NOMO-1 treated with dmso at 0.1 percent for 144 hours (cell line): ENCODE results near the gene UBE3C.
"Not testable (repeated sequence)": the region's sequence is repeated elsewhere in the genome, so short reads cannot be mapped to it uniquely, and the experiment has no call there.

ENCODE experiments used
- DNase-seq: peaks from one replicate; lab custom pipeline; 2025; ENCODE audit not compliant: unreplicated experiment; lab: John Stamatoyannopoulos, UW

The UBE3C gene

GRCh38 chr7:157234271-157234670, 95.5 kb downstream of the UBE3C start:
- DNase-seq, result no peak

DNA sequence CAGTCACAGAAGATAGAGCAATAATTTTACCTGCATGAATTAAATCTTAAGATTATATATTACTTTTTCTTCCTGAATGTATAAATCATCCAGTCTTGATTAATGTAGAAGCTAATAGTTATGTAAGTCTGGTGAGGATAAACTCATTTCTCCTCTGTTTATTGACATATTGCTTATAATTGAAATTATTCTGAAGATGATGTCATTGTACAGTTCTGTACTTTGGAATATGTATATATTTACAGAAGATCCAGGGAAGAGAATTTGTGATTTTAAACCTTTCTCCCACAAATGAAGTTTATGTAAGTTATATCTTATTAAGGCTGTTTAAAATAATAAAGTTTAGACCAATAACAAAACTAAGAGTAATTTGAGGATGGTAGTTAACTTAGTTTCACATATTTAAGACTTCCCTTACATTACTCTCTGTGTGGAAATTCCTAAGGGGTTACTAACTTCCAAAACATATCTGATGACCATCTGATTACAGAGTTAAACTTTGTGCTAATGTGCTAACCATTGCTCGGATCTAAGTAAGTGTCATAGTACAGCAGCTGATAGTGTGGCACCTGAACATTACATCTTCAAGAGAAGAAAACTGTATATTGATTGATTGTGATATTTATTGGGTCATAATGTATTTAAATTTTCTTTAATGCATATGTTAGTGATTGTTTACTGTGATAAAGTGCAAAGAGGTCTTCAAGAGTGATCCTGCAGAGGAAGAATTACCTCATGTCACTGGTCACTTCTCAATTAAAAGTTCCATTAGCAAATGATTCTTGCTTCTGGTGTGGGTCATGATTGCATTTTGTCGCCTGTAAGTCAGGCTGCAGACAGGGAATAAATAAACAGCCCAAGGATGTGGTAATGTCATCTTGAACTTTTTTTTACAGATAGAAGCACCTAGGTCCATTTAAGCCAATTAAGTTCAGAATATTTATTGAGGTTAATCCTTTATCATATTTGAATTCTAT, 96.9 kb downstream of the UBE3C start:
- DNase-seq, result no peak

GRCh38 chr7:157238087-157238486, 99.4 kb downstream of the UBE3C start:
- no peak for DNase-seq

DNA sequence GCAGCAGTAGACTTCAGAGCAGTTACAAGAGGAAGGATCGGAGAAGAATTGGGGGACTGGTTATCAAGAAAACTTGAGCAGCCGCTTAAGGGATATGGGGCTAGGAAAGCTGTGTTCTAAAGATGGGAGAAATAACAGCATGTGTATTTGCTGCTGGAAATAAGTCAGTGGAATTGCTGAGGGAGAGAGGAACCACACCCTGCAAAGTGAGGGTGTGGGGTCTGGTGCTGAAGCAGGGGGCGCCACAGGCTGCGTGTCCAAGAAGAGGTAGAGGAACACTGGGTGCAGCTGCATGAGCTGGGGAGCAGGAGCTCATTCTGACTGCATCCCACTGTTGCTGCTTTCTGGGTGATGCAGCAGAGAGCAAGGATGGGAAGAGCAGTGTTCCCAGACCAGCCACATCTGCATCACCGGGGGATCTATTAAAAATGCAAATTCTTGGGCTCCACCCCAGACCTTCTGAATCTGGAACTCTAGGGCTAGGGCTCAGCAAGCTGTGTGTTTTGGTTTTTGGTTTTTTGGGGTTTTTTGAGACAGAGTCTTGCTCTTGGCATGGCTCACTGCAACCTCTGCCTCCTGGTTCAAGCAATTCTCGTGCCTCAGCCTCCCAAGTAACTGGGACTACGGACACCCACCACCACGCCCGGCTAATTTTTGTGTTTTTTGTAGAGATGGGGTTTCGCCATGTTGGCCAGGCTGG, 101.0 kb downstream of the UBE3C start:
- DNase-seq, result no peak

GRCh38 chr7:157241631-157242030, 102.9 kb downstream of the UBE3C start:
- no peak for DNase-seq

DNA sequence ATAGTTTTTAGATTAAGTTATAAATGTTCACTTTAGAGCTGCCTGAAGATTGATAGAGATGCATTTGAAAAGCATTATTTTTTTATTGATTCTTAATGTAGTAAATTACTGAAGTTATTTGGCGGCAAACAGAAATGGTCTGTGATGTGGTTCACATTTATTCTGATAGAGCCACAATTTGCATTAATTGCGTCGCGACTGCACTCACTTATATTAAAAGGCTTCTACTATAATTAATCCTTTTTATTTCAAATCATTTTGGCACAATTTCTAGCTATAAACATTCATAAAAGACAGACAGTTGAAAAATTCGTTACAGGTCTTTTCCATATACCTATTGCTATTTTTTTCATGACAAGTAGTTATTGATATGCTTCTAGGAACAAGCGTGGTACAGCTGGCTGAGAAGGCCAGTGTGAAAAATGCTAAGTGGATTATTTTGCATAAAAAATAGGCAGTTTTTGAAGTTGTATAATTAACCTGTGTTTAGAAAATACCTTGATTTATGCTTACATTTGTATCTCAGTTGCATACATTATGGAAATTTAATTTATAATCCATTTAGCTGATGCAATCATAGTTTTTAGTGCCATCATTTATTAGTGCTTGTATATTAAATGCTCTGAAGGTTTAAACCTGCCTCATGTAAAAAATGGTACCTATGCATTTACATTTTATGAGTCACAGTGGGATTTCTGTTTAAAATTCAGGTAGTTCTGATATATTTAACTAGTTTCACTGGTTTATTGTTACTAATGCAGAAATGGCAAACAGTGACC, 106.0 kb downstream of the UBE3C start:
- no peak for DNase-seq

GRCh38 chr7:157246052-157246451, 107.3 kb downstream of the UBE3C start:
- DNase-seq, result no peak

GRCh38 chr7:157248659-157249058, 109.9 kb downstream of the UBE3C start:
- DNase-seq, result no peak

DNA sequence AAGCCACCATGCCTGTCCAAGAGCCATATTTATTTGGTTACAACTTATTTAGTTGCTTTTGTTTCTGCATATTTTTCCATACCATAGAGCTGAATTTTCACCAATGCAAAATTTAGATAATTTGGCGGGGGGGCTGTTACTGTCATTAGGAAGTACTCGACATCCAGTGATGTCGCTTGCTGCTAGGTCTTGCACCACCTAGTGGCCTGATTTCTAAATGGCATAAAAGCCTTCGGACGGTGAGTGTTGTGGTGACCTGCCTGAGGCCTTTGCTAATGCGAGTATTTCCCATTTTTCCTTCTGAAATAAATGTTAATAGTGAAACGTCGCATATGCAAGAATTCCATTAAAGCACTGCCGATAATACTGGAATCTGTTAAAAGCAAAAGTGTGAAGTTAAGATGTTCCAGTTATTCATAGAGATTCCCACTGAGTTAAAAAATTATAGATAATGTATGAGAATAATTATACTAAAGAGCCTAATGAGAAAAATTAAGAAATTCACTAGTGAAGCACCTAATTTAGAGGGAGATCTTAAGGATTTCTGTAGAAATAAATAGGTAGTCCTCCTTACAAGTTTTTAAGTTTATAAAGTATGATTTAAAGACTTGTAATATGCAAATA, 112.0 kb downstream of the UBE3C start:
- DNase-seq, result no peak

DNA sequence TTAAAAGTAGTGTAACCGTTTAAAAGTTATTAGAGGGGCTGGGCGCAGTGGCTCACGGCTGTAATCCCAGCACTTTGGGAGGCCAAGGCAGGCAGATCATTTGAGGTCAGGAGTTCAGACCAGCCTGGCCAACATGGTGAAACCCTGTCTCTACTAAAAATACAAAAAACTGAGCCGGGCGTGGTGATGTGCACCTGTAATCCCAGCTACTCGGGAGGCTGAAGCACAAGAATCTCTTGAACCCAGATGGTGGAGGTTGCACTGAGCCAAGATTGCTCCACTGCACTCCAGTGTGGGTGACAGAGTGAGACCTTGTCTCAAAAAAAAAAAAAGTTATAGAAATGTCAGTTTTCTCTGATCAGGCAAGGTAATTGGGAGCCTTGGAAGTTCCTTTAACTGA, 113.1 kb downstream of the UBE3C start:
- DNase-seq, result not testable (repeated sequence)

DNA sequence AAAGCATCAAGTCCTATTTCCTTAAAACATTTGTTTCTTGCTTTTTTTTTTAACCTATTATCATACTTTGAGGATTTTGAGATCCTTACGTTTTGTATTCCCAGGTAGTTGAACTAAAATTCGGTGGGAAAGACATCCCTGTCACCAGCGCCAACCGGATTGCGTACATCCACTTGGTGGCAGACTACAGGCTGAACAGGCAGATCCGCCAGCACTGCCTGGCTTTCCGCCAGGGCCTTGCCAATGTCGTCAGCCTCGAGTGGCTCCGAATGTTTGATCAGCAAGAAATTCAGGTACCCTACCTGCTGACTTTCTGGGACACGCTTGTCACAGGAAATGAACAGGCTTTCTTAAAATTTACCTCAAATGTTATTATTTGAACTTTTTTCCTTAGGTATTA, 115.1 kb downstream of the UBE3C start:
- no peak for DNase-seq

- DNase-seq, result not testable (repeated sequence)
Observed at GRCh38 chr7:157254781-157255180, 116.1 kb downstream of the UBE3C start.

DNA sequence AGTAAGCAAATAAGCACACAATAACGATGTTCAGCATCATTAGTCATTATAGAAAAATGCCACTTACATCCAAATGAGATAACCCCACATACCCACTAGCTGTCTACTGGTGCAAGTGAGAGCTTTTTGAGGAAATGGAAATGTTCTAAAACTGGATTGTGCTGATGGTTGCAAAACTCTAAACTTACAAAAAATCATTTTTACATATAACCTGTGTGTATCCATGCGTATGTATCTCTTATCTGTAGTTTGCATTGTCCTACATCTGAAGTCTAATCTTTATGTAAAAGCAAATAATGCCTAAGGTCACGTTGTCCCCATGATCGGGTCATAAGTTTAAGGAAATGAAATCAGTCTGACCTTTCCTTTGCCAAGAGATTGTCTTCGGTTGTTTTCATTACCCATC, 116.5 kb downstream of the UBE3C start:
- DNase-seq, result no peak

DNA sequence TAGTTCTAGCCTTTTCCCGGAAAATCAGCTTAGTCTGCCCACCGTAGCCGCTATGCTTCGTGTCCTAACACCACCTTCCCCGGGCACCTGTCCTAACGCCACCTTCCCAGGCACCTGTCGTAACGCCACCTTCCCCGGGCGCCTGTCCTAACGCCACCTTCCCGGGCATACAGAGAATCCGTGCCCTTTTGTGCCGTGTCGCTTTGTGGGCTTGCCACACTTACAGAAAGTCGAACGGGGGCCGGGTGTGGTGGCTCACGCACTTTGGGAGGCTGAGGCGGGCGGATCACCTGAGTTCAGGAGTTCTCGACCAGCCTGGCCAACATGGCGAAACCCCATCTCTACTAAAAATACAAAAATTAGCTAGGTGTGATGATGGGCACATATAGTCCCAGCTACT, 124.4 kb downstream of the UBE3C start:
- no peak for DNase-seq

DNA sequence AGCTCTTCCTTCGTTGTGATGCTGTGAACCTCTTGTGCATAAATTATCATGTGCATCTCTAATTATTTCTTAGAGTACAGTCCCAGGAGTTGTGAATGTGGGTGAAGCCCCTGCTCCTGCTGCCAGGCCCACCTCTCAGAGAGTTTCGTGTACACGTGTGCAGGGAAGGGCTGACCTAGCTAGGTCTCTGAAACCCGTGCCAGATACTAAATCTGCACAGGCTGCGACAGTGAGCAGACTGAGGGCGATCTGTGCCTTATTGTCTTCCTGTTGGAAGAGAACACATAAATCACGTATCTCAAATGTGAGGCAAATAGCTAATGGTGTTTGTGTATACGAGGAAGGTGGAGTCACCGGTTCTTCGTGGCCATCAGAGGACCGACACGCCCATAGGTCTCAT, 126.3 kb downstream of the UBE3C start:
- no peak for DNase-seq

DNA sequence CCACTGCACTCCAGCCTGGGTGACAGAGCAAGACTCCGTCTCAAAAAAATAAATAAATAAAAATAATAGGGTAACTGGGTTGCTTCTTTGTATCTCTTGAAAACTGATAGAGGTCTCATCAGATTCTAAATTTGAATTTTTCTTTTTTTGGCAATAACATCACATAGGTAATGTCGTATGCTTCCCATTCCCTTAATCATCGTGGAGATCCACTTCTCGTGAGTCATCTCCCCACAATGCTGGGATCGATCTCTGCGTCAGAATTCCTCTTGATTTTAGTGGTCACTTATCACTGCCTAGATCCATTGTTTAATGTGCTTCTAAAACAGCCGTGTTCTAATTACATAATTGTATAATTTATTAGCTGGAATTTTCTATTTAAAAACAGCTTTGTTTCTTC, 127.5 kb downstream of the UBE3C start:
- DNase-seq, result no peak

GRCh38 chr7:157267516-157267915, 128.8 kb downstream of the UBE3C start:
- no peak for DNase-seq

DNA sequence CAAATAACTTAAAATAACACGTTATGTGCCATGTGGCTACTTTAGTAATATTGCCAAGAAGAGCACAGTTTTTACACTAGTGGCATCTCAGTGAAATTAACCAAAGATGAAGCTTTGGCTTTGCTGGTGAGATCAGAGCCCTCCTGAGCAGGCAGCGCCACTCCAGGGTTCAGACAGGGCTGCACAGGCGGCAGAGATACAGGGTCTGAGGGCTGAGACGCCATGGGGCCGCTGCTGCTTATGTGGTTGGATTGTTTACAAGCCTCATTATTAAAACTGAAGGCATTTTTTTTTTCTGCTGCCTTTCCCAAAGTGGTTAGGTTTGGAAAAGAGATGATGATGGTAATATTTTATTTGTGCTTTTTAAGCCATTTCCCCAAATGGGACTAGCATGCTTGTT, 129.2 kb downstream of the UBE3C start:
- DNase-seq, result no peak

DNA sequence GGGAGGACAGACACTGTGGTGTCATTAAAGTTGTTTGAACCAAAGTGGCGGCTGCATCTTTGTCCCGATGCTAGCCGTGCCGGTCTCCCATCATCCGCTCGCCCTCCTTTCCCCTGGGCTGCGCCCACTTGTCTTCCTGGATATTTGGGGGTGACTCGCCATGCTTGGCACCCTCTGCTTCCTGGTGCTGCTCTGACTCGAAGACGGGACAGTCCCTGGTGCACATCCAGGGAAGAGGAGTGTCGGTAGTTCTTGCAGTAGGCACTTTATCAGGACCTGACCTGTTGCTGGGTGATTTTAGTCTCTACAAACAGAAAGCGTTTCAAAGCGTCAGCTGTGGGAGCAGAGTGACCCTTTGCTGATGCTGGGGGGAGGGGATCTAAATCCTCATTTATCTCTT, 129.8 kb downstream of the UBE3C start:
- DNase-seq, result no peak

DNA sequence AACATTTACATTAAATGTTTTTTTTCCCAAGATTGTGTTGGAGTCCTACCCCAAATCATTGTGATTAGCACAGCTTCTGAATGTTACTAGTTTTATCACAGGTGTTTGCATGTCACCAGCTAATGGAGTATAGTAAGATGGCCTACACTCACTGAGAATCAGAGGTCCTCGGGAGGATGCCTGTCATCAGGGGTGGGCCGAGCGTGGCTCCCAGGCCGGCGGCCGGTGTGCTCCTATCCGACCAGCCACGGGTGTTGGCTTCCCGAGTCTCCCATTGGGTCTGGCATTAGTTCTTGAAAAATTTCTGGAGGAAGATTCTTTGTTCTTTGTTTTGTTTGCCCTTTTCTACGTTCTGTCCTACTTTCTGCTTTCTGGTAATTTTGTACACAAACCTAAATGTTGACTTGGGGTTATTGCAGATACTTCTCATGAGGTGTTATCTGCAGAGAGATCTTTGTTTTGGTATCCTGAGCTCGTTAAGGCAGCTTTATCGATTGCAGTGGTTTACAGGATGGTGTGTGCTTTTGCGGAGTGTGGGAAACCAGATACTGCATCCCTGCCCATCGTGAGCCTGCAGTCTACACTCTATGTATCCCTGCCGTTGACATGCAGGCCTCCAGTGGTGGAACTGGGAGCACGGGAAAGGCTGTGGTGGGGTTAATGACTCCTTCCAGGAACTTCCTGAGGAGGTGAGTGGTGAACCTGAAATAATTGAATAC, 130.8 kb downstream of the UBE3C start:
- no peak for DNase-seq
